ENCODE results near the gene PTCD2.
"Not testable (repeated sequence)": the region's sequence is repeated elsewhere in the genome, so short reads cannot be mapped to it uniquely, and the experiment has no call there.

The PTCD2 gene

GRCh38 chr5:72298136-72298535, 22.0 kb upstream of the PTCD2 start:
- DNase-seq (ENCODE audit: low read depth in 2 of 2), result not testable (repeated sequence)

- no peak for DNase-seq (ENCODE audit: low read depth in 2 of 2)
Measured at GRCh38 chr5:72298711-72299110, 21.5 kb upstream of the PTCD2 start.

- DNase-seq (ENCODE audit: low read depth in 2 of 2), result no peak
Measured at GRCh38 chr5:72300590-72301339, 19.4 kb upstream of the PTCD2 start.

GRCh38 chr5:72301557-72301956, 18.6 kb upstream of the PTCD2 start:
- no peak for DNase-seq (ENCODE audit: low read depth in 2 of 2)

- no peak for DNase-seq (ENCODE audit: low read depth in 2 of 2)
Measured at GRCh38 chr5:72302171-72302570, 18.0 kb upstream of the PTCD2 start.

- DNase-seq (ENCODE audit: low read depth in 2 of 2), result no peak
Measured at GRCh38 chr5:72305194-72306142, 14.7 kb upstream of the PTCD2 start.

GRCh38 chr5:72307573-72307967, 12.6 kb upstream of the PTCD2 start:
- DNase-seq (ENCODE audit: low read depth in 2 of 2), result no peak

- DNase-seq (ENCODE audit: low read depth in 2 of 2), result peak; percentile 91 to 92
Measured at GRCh38 chr5:72307968-72308852, 12.0 kb upstream of the PTCD2 start.

- DNase-seq (ENCODE audit: low read depth in 2 of 2), result no peak
Measured at GRCh38 chr5:72308853-72309191, 11.4 kb upstream of the PTCD2 start.

GRCh38 chr5:72313141-72313540, 7.0 kb upstream of the PTCD2 start:
- DNase-seq (ENCODE audit: low read depth in 2 of 2), result no peak

GRCh38 chr5:72314571-72315172, 5.5 kb upstream of the PTCD2 start:
- DNase-seq (ENCODE audit: low read depth in 2 of 2), result no peak

- not testable (repeated sequence) for DNase-seq (ENCODE audit: low read depth in 2 of 2)
Measured at GRCh38 chr5:72319435-72319975, 668 bp upstream of the PTCD2 start.

- DNase-seq (ENCODE audit: low read depth in 2 of 2), result no peak
Measured at GRCh38 chr5:72324189-72324825, 4.1 kb downstream of the PTCD2 start.

- no peak for DNase-seq (ENCODE audit: low read depth in 2 of 2)
Measured at GRCh38 chr5:72325566-72326305, 5.6 kb downstream of the PTCD2 start.

GRCh38 chr5:72326306-72326649, 6.1 kb downstream of the PTCD2 start:
- DNase-seq (ENCODE audit: low read depth in 2 of 2), result no peak

- DNase-seq (ENCODE audit: low read depth in 2 of 2), result no peak
Measured at GRCh38 chr5:72328172-72328571, 8.0 kb downstream of the PTCD2 start.

- no peak for DNase-seq (ENCODE audit: low read depth in 2 of 2)
Measured at GRCh38 chr5:72330712-72331111, 10.5 kb downstream of the PTCD2 start.

- no peak for DNase-seq (ENCODE audit: low read depth in 2 of 2)
Measured at GRCh38 chr5:72337159-72337558, 17.0 kb downstream of the PTCD2 start.

- DNase-seq (ENCODE audit: low read depth in 2 of 2), result no peak
Measured at GRCh38 chr5:72338689-72339209, 18.6 kb downstream of the PTCD2 start.

- no peak for DNase-seq (ENCODE audit: low read depth in 2 of 2)
Measured at GRCh38 chr5:72346398-72346797, 26.2 kb downstream of the PTCD2 start.
